GM21360 (cell line): ENCODE results near the gene NR2F2.
"Not testable (repeated sequence)": the region's sequence is repeated elsewhere in the genome, so short reads cannot be mapped to it uniquely, and the experiment has no call there.

ENCODE experiments used
- ATAC-seq: cut with Tn5 transposase; IDR thresholded peaks from one replicate; pipeline ENCODE4 v1.9.1; 2021; ENCODE audit warnings: mild to moderate bottlenecking, moderate library complexity; ENCODE audit not compliant: unreplicated experiment

NR2F2 gene

GRCh38 chr15:96365781-96366525 lies 35.5 kb downstream of the NR2F2 start:
- ATAC-seq = no peak

- no peak for ATAC-seq
Measured at GRCh38 chr15:96366526-96366877, 36.0 kb downstream of the NR2F2 start.

GRCh38 chr15:96367311-96368200 lies 37.1 kb downstream of the NR2F2 start:
- no peak for ATAC-seq

- no peak for ATAC-seq
Measured at GRCh38 chr15:96369351-96369750, 38.9 kb downstream of the NR2F2 start.

GRCh38 chr15:96369825-96370621 lies 39.5 kb downstream of the NR2F2 start:
- no peak for ATAC-seq

GRCh38 chr15:96372554-96372953 lies 42.1 kb downstream of the NR2F2 start:
- no peak for ATAC-seq

- no peak for ATAC-seq
Measured at GRCh38 chr15:96374499-96374898, 44.0 kb downstream of the NR2F2 start.

GRCh38 chr15:96379592-96379991 lies 49.1 kb downstream of the NR2F2 start:
- ATAC-seq = not testable (repeated sequence)

GRCh38 chr15:96381463-96381862 lies 51.0 kb downstream of the NR2F2 start:
- no peak for ATAC-seq

- ATAC-seq = no peak
Measured at GRCh38 chr15:96385195-96385594, 54.7 kb downstream of the NR2F2 start.

GRCh38 chr15:96388673-96389072 lies 58.2 kb downstream of the NR2F2 start:
- ATAC-seq = no peak
